ENCODE results near the gene SORCS2. TPM values are rescaled to one million over a fixed set of nuclear protein-coding genes. Genes with fewer than 3 reads are reported as not detected.

SORCS2 gene
- total and polyA plus RNA-seq, 2 of the 8 experiments (the other 6 are each of a cell fraction or from before 2014, with no cell fraction given) = 0.36 to 1.8 TPM

DNA sequence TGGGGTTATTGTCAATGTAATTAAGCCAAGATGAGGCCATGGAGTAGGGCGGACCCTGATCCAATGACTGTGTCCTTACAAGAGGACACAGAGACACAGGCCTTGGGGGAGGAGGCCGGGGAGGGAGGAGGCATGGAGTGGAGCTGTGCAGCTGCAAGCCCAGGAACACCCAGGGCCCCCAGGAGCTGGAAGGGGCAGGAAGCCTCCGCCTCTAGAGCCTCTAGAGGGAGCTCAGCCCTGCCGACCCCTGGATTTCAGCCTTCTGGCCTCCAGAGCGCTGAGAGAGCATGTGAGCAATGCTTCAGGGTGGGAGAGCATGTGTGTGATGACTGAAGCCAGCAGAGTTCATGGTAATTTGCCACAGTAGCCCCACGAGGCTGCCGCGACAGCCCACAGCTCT, 512.7 kb downstream of the SORCS2 start:
- H3K23me2 ChIP-seq (ENCODE audit: low read depth, low read length) = no peaks in the 10 kb centered on the region
- FAIRE-seq = no peak
- no peaks in the 10 kb centered on the region for H3K79me2 ChIP-seq (ENCODE audit: control insufficient read depth in 1 of 2, insufficient read depth in 2 of 2, low read length in 2 of 2)
- no peak overlapping the region for H3K9ac ChIP-seq (replicated peaks in 1 of 4; ENCODE audit: extremely low read depth in 1 of 4, low read depth in 3 of 4, low read length in 3 of 4)
- no peak overlapping the region for H3K23ac ChIP-seq (ENCODE audit: insufficient read length)
- peak overlapping the region; percentile 32; the same call in 1 of the 2 replicates for H2BK20ac ChIP-seq (ENCODE audit: low read length)
- H4K91ac ChIP-seq (replicated peaks; ENCODE audit: insufficient read length, low read length) = peak overlapping the region; percentile 46
- POLR2A ChIA-PET (ENCODE audit: partially characterized antibody) = interaction anchor here (1.0 kb wide), 1 partner anchor 14 kb away, joined by 3 read pairs; no protein-coding TSS in a partner anchor
- H2BK5ac ChIP-seq (ENCODE audit: low read depth, low read length) = peak overlapping the region; percentile 35; the same call in 1 of the 2 replicates
- H3K79me1 ChIP-seq (ENCODE audit: low read depth, low read length) = no peaks in the 10 kb centered on the region
- no peak for DNase-seq (ENCODE audit: low read depth in 1 of 2, low spot score in 2 of 2)
- no peak overlapping the region for H3K27ac ChIP-seq (ENCODE audit: low read depth, low read length)
- no peaks in the 10 kb centered on the region for H3K36me3 ChIP-seq (ENCODE audit: control insufficient read depth in 2 of 4, insufficient read depth in 4 of 4, low read length in 3 of 4)
- H3K4me3 ChIP-seq (ENCODE audit: extremely low read depth in 1 of 4, insufficient read depth in 2 of 4, low read depth in 3 of 4, low read length in 4 of 4) = no peak overlapping the region
- 0 out of 2 replicates have a peak overlapping the region, but pooled peaks have one; percentile 32 for H2AFZ ChIP-seq (ENCODE audit: low read length)
- H2AK5ac ChIP-seq (ENCODE audit: low read depth, low read length) = 0 out of 2 replicates have a peak overlapping the region, but pooled peaks have one; percentile 28
- no peak for TF ChIP-seq TBP (IDR thresholded peaks at IDR 0.05; ENCODE audit: low read depth, low read length)
- TF ChIP-seq, protein P1, sequence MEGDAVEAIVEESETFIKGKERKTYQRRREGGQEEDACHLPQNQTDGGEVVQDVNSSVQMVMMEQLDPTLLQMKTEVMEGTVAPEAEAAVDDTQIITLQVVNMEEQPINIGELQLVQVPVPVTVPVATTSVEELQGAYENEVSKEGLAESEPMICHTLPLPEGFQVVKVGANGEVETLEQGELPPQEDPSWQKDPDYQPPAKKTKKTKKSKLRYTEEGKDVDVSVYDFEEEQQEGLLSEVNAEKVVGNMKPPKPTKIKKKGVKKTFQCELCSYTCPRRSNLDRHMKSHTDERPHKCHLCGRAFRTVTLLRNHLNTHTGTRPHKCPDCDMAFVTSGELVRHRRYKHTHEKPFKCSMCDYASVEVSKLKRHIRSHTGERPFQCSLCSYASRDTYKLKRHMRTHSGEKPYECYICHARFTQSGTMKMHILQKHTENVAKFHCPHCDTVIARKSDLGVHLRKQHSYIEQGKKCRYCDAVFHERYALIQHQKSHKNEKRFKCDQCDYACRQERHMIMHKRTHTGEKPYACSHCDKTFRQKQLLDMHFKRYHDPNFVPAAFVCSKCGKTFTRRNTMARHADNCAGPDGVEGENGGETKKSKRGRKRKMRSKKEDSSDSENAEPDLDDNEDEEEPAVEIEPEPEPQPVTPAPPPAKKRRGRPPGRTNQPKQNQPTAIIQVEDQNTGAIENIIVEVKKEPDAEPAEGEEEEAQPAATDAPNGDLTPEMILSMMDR (IDR thresholded peaks at IDR 0.05; ENCODE audit: control extremely low read depth in 1 of 3, insufficient read depth in 1 of 3, low read depth in 1 of 3, low read length in 3 of 3) = peak in 2 of 3 experiments; percentile 42 to 47; a peak in 2 of 4 replicates
- TF ChIP-seq RAD21 (IDR thresholded peaks at IDR 0.05 in 1 of 2, conservative IDR thresholded peaks at IDR 0.05 in 1 of 2; ENCODE audit: low read depth in 2 of 2, low read length in 2 of 2) = peak; percentile 15 to 43; a peak in 2 of 4 replicates
- H3K14ac ChIP-seq (ENCODE audit: insufficient read length) = no peak overlapping the region
- no peaks in the 10 kb centered on the region for H3K9me3 ChIP-seq (ENCODE audit: insufficient read depth in 2 of 2, low read depth in 1 of 2, low read length in 1 of 2)
- H3K18ac ChIP-seq (ENCODE audit: extremely low read depth, low read length) = no peak overlapping the region
- H4K20me1 ChIP-seq (replicated peaks in 1 of 2; ENCODE audit: control insufficient read depth in 1 of 2, insufficient read depth in 2 of 2, low read length in 2 of 2) = no peaks in the 10 kb centered on the region
- H3K4ac ChIP-seq (replicated peaks; ENCODE audit: insufficient read length, low read depth, low read length) = no peak overlapping the region
- no peak overlapping the region for H2BK15ac ChIP-seq (ENCODE audit: low read length)
- H3K4me2 ChIP-seq (ENCODE audit: insufficient read depth in 1 of 2, low read depth in 2 of 2, low read length in 2 of 2) = no peak overlapping the region
- H3K4me1 ChIP-seq (replicated peaks in 1 of 4; ENCODE audit: control insufficient read depth in 3 of 4, insufficient read depth in 4 of 4, low read length in 3 of 4) = peaks cover 0 to 5% (median 1%) of the 10 kb centered on the region in 4 experiments; a peak in 4 of 7 replicates
- H3K27me3 ChIP-seq (replicated peaks in 1 of 4; ENCODE audit: control insufficient read depth in 3 of 4, extremely low read depth in 1 of 4, insufficient read depth in 3 of 4, low read length in 3 of 4) = no peaks in the 10 kb centered on the region
- no peak overlapping the region; the same call in 1 of the 2 replicates for H4K8ac ChIP-seq (ENCODE audit: extremely low read depth, insufficient read depth, low read length)
- WGBS, 2 experiments (ENCODE audit: extremely low coverage in 1 of 2, insufficient coverage in 1 of 2, insufficient read length in 1 of 2, insufficient replicate concordance in 2 of 2, low coverage in 1 of 2, low lambda C conversion rate in 2 of 2, missing lambda C conversion rate in 1 of 2) = 70% methylated on average over 8 of the region's 8 CpGs; no CpG with 5 or more reads in 1 of the 2 experiments
- H3K56ac ChIP-seq (replicated peaks; ENCODE audit: insufficient read length, low read depth, low read length) = no peak overlapping the region
- H2BK120ac ChIP-seq (replicated peaks; ENCODE audit: low read depth, low read length) = no peak overlapping the region
- H2BK12ac ChIP-seq (ENCODE audit: low read depth, low read length) = 0 out of 2 replicates have a peak overlapping the region, but pooled peaks have one; percentile 68
- no peak overlapping the region for H4K5ac ChIP-seq (ENCODE audit: insufficient read length, low read depth, low read length)
- CTCF ChIA-PET (ENCODE audit: partially characterized antibody) = interaction anchor here (0.6 to 1.9 kb wide), 22 partner anchors 8 to 615 kb away, joined by 3 to 8 read pairs (median 3); no protein-coding TSS in a partner anchor
